Measurements from ENCODE around the gene TBC1D22B.

DNA sequence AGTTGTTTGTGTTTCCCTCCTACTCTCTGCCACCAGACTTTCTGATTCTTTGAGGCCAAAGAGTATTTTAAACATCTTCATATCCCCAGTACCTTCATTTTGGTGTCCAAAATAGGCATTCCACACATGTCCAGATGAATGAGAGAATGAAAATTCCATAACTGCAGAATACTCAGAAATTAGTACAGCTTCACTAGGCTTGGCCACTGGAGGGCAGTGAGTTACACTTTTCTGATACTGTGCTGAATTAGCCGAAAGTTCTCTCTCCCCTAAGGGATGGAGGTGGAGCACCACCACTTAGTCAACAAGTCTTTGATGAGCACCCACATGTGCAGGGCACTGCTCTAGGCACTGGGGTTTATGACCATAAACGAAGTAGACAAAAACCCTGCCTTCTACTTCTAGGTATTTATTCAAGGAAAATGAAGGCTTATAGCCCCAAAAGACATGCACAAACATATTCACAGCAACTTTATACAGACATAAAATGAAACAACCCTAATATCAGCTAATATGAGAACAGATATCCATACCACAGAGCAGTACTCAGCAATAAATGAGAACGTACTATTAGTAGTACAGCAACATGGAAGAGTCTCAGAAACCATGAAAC lies 46.4 kb downstream of the TBC1D22B start:
- TF ChIP-seq POLR2A (IDR thresholded peaks at IDR 0.05; ENCODE audit: low read length) (no peak), GATA1 (IDR thresholded peaks at IDR 0.05; ENCODE audit: low read depth, low read length) (no peak)
